ENCODE data around the gene OLIG3.

OLIG3 gene

DNA sequence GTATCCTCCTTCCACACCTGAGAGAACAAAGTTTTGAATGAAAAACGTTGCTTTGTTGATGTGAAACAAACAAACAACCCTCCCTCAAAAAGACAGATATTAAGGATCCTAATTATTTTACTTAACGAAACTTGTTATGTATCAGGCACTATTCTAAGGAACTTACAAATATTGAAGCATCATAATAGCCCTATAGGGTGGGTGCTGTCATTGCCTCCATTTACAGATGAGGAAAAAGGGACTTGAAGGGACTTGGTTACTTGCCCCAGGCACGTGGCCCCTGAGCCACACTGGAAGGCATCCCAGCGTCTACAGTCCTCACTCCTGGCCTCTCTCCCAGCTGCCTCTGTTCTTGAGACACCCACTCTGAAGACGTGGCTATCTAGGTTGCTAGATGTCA is 20.2 kb upstream of the OLIG3 start:
- TF ChIP-seq, protein P1, sequence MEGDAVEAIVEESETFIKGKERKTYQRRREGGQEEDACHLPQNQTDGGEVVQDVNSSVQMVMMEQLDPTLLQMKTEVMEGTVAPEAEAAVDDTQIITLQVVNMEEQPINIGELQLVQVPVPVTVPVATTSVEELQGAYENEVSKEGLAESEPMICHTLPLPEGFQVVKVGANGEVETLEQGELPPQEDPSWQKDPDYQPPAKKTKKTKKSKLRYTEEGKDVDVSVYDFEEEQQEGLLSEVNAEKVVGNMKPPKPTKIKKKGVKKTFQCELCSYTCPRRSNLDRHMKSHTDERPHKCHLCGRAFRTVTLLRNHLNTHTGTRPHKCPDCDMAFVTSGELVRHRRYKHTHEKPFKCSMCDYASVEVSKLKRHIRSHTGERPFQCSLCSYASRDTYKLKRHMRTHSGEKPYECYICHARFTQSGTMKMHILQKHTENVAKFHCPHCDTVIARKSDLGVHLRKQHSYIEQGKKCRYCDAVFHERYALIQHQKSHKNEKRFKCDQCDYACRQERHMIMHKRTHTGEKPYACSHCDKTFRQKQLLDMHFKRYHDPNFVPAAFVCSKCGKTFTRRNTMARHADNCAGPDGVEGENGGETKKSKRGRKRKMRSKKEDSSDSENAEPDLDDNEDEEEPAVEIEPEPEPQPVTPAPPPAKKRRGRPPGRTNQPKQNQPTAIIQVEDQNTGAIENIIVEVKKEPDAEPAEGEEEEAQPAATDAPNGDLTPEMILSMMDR (IDR thresholded peaks at IDR 0.05; ENCODE audit: insufficient read depth, low read depth, low read length, missing control alignments): no peak
- H3K4me3 ChIP-seq (ENCODE audit: low read depth, low read length): no peak overlapping the region
- DNase-seq (ENCODE audit: low read depth): no peak

DNA sequence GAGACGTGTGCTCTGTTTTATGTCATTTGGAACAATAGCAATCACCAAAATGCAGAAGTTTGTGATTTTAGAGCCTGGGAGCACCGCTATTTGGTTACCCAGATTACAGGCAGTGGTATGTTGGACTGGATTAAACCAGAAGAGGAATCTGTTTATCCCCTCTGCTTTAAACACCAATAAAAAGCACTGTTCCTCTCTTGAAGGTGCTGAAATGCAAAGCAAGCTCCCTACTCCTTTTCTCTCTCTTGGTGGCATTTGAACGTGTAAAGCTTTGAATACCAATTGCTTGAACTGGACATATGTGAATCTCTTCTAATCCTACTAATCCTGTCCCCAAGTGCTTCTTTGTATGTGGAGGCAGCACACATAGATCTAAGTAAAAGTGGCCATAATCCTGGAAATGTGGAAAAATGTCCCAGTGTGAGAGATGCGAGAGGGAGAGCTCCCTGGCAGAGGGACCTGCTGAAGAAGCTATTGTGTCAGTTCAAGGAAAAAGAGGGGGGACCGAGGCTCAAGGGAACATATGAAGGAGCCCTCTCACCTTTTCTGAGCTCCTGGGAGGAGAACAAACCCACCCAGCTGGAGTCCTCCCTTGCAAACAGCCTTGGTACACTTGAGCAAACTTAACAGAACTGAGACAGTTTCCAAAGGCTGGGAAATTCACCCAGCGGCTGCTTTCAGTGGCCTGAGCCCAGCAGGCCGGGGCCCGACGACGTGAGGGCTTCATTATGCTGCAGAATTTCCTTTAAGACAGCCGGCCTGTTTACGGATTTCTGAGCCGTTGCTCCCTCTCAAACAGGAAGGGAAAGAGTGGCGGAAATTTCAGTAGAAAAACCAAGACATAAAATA is 18.8 kb upstream of the OLIG3 start:
- H3K4me3 ChIP-seq (ENCODE audit: low read depth, low read length): no peak overlapping the region
- TF ChIP-seq, protein P1 (IDR thresholded peaks at IDR 0.05; ENCODE audit: insufficient read depth, low read depth, low read length, missing control alignments): no peak
- DNase-seq (ENCODE audit: low read depth): no peak

DNA sequence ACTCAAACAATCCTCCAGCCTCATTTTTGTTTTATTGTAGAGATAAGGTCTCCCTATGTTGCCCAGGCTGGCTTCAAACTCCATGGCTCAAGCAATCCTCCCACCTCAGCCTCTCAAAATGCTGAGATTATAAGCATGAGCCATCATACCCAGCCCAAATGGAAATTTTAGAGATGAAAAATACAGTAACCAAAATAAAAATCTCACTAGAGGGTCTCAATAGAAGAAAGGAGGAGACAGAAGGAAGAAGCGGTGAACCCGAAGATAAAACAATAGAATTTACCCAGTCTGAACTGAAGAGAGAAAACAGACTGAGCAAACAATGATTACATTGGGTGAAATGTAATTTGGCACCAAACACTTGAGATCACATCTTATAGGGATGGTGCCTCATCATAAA is 16.7 kb upstream of the OLIG3 start:
- no peak for DNase-seq (ENCODE audit: low read depth)
- TF ChIP-seq, protein P1 (IDR thresholded peaks at IDR 0.05; ENCODE audit: insufficient read depth, low read depth, low read length, missing control alignments): no peak
- no peak overlapping the region for H3K4me3 ChIP-seq (ENCODE audit: low read depth, low read length)

DNA sequence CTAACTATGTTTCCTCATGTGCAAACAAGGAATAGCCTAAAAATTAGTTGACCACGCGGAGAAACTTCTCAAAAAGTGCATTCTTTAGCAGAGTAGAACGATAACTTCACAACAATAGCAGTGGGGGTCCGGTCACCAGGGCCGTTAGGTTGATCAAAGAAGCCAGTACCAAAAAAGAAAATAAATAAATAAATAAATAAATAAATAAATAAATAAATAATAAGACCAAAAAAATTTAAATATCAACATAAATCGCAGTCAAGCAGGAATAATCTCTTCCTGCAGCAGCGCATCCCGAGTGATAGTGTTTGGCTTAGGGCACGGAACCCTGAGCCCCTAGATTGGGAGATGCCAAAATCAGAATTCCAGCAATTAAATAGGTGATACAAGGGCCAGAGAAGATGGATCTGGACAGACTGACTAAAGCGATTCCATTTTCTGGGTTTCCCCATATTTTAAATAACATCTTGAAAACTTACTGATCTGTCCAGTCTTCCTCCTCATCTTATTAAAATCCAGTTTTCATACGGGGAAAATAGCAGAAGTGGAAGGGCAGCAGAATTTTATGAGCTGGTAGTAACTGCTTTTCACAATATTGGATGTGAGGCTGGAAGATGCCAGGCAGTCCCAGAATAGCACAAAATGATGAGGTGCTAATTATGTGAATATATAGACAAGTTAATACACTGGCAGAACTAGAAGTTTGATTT is 4.4 kb upstream of the OLIG3 start:
- no peak for DNase-seq (ENCODE audit: low read depth)
- H3K4me3 ChIP-seq (ENCODE audit: low read depth, low read length): no peak overlapping the region
- TF ChIP-seq, protein P1 (IDR thresholded peaks at IDR 0.05; ENCODE audit: insufficient read depth, low read depth, low read length, missing control alignments): no peak

DNA sequence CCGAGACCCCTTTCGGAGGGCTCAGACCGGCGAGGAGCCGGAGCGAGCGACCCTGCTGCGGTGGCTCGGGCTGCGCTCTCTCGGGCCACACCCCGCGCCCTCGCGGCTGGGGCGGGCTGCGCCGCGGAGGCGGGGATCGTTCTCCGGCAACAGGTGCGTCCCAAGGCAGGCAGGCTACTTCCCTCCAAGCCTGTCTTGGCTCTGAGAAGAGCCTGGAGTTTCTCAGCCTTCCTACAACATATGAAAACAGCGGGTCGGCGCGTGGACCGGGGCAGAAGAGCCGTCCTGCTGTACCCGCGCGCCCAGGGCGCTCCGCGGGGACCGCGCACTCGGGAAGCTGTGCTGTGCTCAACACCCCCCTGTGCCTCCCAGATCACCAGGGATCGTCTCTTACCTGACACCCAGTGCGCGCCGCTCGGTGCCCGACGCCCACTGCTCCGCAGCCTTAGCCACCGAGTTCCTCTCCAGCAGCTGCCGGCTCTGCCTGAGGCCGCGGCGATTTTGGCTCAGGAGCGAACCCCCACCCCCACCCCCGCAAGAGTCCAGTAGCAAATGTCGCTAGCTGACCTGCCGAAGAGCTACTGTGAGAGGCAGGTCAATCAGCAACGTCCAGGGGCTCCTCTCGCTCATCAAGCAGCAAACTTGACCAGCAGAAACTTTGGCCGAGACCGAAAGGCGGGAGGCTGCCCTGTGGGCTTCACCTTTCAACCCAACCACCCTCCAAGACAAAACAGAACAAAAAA is 3.7 kb upstream of the OLIG3 start:
- DNase-seq (ENCODE audit: low read depth): no peak
- TF ChIP-seq, protein P1 (IDR thresholded peaks at IDR 0.05; ENCODE audit: insufficient read depth, low read depth, low read length, missing control alignments): no peak
- no peak overlapping the region for H3K4me3 ChIP-seq (ENCODE audit: low read depth, low read length)

DNA sequence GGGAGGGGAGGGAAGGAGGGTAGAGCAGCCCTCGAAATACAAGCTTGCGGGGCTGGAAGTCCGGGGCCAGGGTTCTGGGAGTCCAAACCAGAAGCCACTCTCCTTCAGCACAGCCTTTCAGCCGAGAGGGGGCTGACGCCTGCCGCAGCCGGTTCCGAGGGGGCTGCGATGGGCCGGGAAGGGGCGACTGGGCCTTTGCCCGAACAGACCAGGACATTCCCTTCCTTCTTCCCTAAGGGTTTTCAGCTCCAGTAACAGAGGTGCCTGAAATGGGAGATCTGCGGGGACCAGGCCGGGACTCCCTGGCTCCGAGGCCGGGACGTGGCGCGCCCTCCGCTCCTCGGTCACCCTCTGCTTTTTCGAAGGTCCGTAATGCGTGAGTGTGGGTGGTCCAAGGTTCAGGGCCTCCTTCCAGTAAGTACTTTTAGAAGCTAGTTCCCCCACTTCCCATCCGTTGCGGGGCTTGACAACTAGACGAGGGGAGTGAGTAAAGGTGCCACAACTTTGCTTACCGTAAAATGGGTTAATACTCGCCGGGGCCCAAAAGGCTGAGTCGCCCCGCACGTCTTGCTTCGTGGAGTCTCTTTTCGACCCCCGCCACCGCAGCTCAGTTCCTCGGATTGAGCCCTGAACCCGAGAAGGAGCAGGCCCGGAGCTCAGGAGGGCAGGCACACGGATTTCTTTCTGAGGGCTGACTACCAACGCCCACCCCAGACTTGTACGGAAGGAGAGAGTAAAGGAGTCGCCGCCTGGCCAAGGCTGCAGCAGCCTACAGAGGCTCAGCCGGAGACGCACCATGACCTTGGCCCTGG is 2.9 kb upstream of the OLIG3 start:
- DNase-seq (ENCODE audit: low read depth): no peak
- H3K4me3 ChIP-seq (ENCODE audit: low read depth, low read length): no peak overlapping the region
- TF ChIP-seq, protein P1 (IDR thresholded peaks at IDR 0.05; ENCODE audit: insufficient read depth, low read depth, low read length, missing control alignments): no peak
